SK-N-SH treated with all-trans-retinoic acid at 6 μM for 48 hours (cell line): ENCODE results near the gene REPS1.

Experiments used
- ATAC-seq: fragments of 200-7000 bp; cut with Tn5 transposase; 3 replicates; pipeline ENCODE4 v1.9.1; 2020; ENCODE audit warnings: mild to moderate bottlenecking, moderate library complexity
- ARNTL ChIP-seq: fragments of 450-650 bp; formaldehyde crosslinking; IDR thresholded peaks from 2 replicates; pipeline ENCODE4 v1.5.0; 2020; ENCODE audit warnings: low read depth, mild to moderate bottlenecking, moderate library complexity, borderline replicate concordance
- BACH2 ChIP-seq: fragments of 250-450 bp; sonication (Bioruptor Pico); IDR thresholded peaks from 2 replicates; pipeline ENCODE4 v1.9.0; 2021; ENCODE audit warnings: mild to moderate bottlenecking, borderline replicate concordance
- CREB5 ChIP-seq: fragments of 250-450 bp; sonication (Bioruptor Pico); IDR thresholded peaks from 2 replicates; pipeline ENCODE4 v1.5.1; 2020; ENCODE audit warnings: low read depth, mild to moderate bottlenecking, moderate library complexity
- CSDC2 ChIP-seq: fragments of 250-450 bp; sonication (Bioruptor Pico); IDR thresholded peaks from 2 replicates; pipeline ENCODE4 v1.5.0; 2020; ENCODE audit warnings: mild to moderate bottlenecking, moderate library complexity
- CSRNP3 ChIP-seq: fragments of 250-450 bp; sonication (Bioruptor Pico); IDR thresholded peaks from 2 replicates; pipeline ENCODE4 v1.5.1; 2021; ENCODE audit warnings: mild to moderate bottlenecking, moderate library complexity
- GLIS3 ChIP-seq: fragments of 250-450 bp; sonication (Bioruptor Pico); IDR thresholded peaks from 2 replicates; pipeline ENCODE4 v1.5.0; 2020; ENCODE audit warnings: mild to moderate bottlenecking, moderate library complexity
- ISL1 ChIP-seq: fragments of 250-450 bp; sonication (Bioruptor Pico); IDR thresholded peaks from 2 replicates; pipeline ENCODE4 v2.1.2; 2022; ENCODE audit warnings: mild to moderate bottlenecking, moderate library complexity
- OSR1 ChIP-seq: fragments of 250-450 bp; sonication (Bioruptor Pico); IDR thresholded peaks from 2 replicates; pipeline ENCODE4 v1.8.0; 2022; ENCODE audit warnings: moderate library complexity, mild to moderate bottlenecking, inconsistent platforms
- PATZ1 ChIP-seq: fragments of 250-450 bp; sonication (Bioruptor Pico); IDR thresholded peaks from 2 replicates; pipeline ENCODE4 v1.8.0; 2020; ENCODE audit warnings: mild to moderate bottlenecking, moderate library complexity, borderline replicate concordance
- POU6F1 ChIP-seq: fragments of 250-450 bp; sonication (Bioruptor Pico); IDR thresholded peaks from 2 replicates; pipeline ENCODE4 v1.8.0; 2021; ENCODE audit warnings: low read depth, mild to moderate bottlenecking, moderate library complexity, borderline replicate concordance
- PPARA ChIP-seq: fragments of 250-450 bp; sonication (Bioruptor Pico); IDR thresholded peaks from 2 replicates; pipeline ENCODE4 v1.5.0; 2020; ENCODE audit warnings: mild to moderate bottlenecking, borderline replicate concordance
- RARB ChIP-seq: fragments of 250-450 bp; sonication (Bioruptor Pico); IDR thresholded peaks from 2 replicates; pipeline ENCODE4 v1.8.0; 2021; ENCODE audit warnings: mild to moderate bottlenecking, moderate library complexity
- SNAI2 ChIP-seq: fragments of 250-450 bp; sonication (Bioruptor Pico); IDR thresholded peaks from 2 replicates; pipeline ENCODE4 v1.5.0; 2020; ENCODE audit warnings: mild to moderate bottlenecking, moderate library complexity
- TCF4 ChIP-seq: fragments of 250-450 bp; sonication (Bioruptor Pico); IDR thresholded peaks from 2 replicates; pipeline ENCODE4 v1.8.0; 2021; ENCODE audit warnings: mild to moderate bottlenecking, moderate library complexity, borderline replicate concordance
- TOX ChIP-seq: fragments of 250-450 bp; sonication (Bioruptor Pico); IDR thresholded peaks from 2 replicates; pipeline ENCODE4 v1.8.0; 2021; ENCODE audit warnings: mild to moderate bottlenecking, moderate library complexity, borderline replicate concordance
- TSHZ2 ChIP-seq: fragments of 250-450 bp; sonication (Bioruptor Pico); IDR thresholded peaks from 2 replicates; pipeline ENCODE4 v1.5.0; 2020; ENCODE audit warnings: mild to moderate bottlenecking, moderate library complexity
- ZC3H10 ChIP-seq: fragments of 250-450 bp; sonication (Bioruptor Pico); IDR thresholded peaks from 2 replicates; pipeline ENCODE4 v1.5.1; 2021; ENCODE audit warnings: mild to moderate bottlenecking, moderate library complexity
- ZFP3 ChIP-seq: fragments of 250-450 bp; sonication (Bioruptor Pico); IDR thresholded peaks from 2 replicates; pipeline ENCODE4 v1.5.0; 2020; ENCODE audit warnings: mild to moderate bottlenecking, moderate library complexity
- ZFP30 ChIP-seq: fragments of 450-650 bp; formaldehyde crosslinking; IDR thresholded peaks from 2 replicates; pipeline ENCODE4 v1.5.0; 2022; ENCODE audit warnings: mild to moderate bottlenecking, moderate library complexity
- ZNF8 ChIP-seq: fragments of 450-650 bp; formaldehyde crosslinking; IDR thresholded peaks from 2 replicates; pipeline ENCODE4 v1.5.0; 2020; ENCODE audit warnings: mild to moderate bottlenecking, moderate library complexity

The REPS1 gene

GRCh38 chr6:138963119-138963518, 24.9 kb downstream of the REPS1 start:
- ATAC-seq: no peak
- TF ChIP-seq OSR1 (CRISPR knock-in tag): no peak
- no peak for TF ChIP-seq TCF4 (CRISPR knock-in tag)
- TF ChIP-seq SNAI2 (CRISPR knock-in tag): no peak
- no peak for TF ChIP-seq PATZ1 (CRISPR knock-in tag)
- TF ChIP-seq CSRNP3 (CRISPR knock-in tag): no peak
- TF ChIP-seq ZC3H10: no peak
- no peak for TF ChIP-seq GLIS3 (CRISPR knock-in tag)
- no peak for TF ChIP-seq ZFP30 (CRISPR knock-in tag)
- TF ChIP-seq PPARA: no peak
- no peak for TF ChIP-seq BACH2
- TF ChIP-seq ZNF8 (CRISPR knock-in tag): no peak
- TF ChIP-seq TOX (CRISPR knock-in tag): no peak
- TF ChIP-seq ISL1: no peak
- no peak for TF ChIP-seq ARNTL (CRISPR knock-in tag)
- no peak for TF ChIP-seq ZFP3 (CRISPR knock-in tag)
- no peak for TF ChIP-seq CREB5 (CRISPR knock-in tag)

GRCh38 chr6:138959521-138959920, 28.5 kb downstream of the REPS1 start:
- TF ChIP-seq ZFP30 (CRISPR knock-in tag) (no peak), CSDC2 (CRISPR knock-in tag) (no peak), ZC3H10 (no peak), POU6F1 (CRISPR knock-in tag) (no peak), TCF4 (CRISPR knock-in tag) (no peak), RARB (no peak), TOX (CRISPR knock-in tag) (no peak), OSR1 (CRISPR knock-in tag) (no peak), ZFP3 (CRISPR knock-in tag) (no peak), PATZ1 (CRISPR knock-in tag) (no peak), CSRNP3 (CRISPR knock-in tag) (no peak), TSHZ2 (CRISPR knock-in tag) (no peak), BACH2 (no peak), ZNF8 (CRISPR knock-in tag) (no peak), PPARA (no peak), ARNTL (CRISPR knock-in tag) (no peak), CREB5 (CRISPR knock-in tag) (no peak)
- TF ChIP-seq, all 23 proteins: peak for 0
- ATAC-seq: no peak
